Muscle layer of duodenum (tissue), 2 donors: ENCODE data around the gene COL18A1.

Experiments used
- H3K27ac ChIP-seq: one replicate; pipeline ENCODE4 v1.7.0; 2013; ENCODE audit warnings: mild to moderate bottlenecking, low read length
- H3K27me3 ChIP-seq: one replicate; pipeline ENCODE4 v1.7.0; 2013; ENCODE audit warnings: low read depth, mild to moderate bottlenecking, control low read depth, low read length
- H3K36me3 ChIP-seq, 2 donors: one replicate each; pipeline ENCODE4 v1.7.0; 2013; ENCODE audit warnings: low read length in 2 of 2, control low read depth in 1 of 2, mild to moderate bottlenecking in 1 of 2; ENCODE audit not compliant: insufficient read depth in 2 of 2, control insufficient read depth in 1 of 2
- H3K4me1 ChIP-seq, 2 donors: one replicate each; pipeline ENCODE4 v1.7.0; 2013; ENCODE audit warnings: low read length in 2 of 2, mild to moderate bottlenecking in 2 of 2, control low read depth in 1 of 2, moderate library complexity in 1 of 2; ENCODE audit not compliant: insufficient read depth in 2 of 2, control insufficient read depth in 1 of 2
- H3K4me3 ChIP-seq, 2 donors: one replicate each; pipeline ENCODE4 v1.7.0; 2013; ENCODE audit warnings: low read length in 2 of 2, low read depth in 1 of 2, mild to moderate bottlenecking in 1 of 2
- H3K9me3 ChIP-seq, 2 donors: one replicate each; pipeline ENCODE4 v1.7.0; 2013; ENCODE audit warnings: low read length in 2 of 2, control low read depth in 1 of 2, mild to moderate bottlenecking in 1 of 2; ENCODE audit not compliant: control insufficient read depth in 1 of 2
- donor health status: healthy.

Gene COL18A1

GRCh38 chr21:45385549-45386050 lies 19.4 kb upstream of the COL18A1 start:
- H3K27me3 ChIP-seq = no peaks in the 10 kb centered on the region
- no peaks in the 10 kb centered on the region for H3K36me3 ChIP-seq
- peaks cover 0 to 12% of the 10 kb centered on the region in 2 donors for H3K4me1 ChIP-seq
- H3K9me3 ChIP-seq = no peaks in the 10 kb centered on the region
- no peak overlapping the region for H3K4me3 ChIP-seq
- H3K27ac ChIP-seq = no peak overlapping the region

GRCh38 chr21:45386336-45386727 lies 18.6 kb upstream of the COL18A1 start:
- no peak overlapping the region for H3K4me3 ChIP-seq
- H3K4me1 ChIP-seq = peaks cover 0 to 12% of the 10 kb centered on the region in 2 donors
- H3K9me3 ChIP-seq = no peaks in the 10 kb centered on the region
- no peak overlapping the region for H3K27ac ChIP-seq
- H3K36me3 ChIP-seq = no peaks in the 10 kb centered on the region
- H3K27me3 ChIP-seq = no peaks in the 10 kb centered on the region

DNA sequence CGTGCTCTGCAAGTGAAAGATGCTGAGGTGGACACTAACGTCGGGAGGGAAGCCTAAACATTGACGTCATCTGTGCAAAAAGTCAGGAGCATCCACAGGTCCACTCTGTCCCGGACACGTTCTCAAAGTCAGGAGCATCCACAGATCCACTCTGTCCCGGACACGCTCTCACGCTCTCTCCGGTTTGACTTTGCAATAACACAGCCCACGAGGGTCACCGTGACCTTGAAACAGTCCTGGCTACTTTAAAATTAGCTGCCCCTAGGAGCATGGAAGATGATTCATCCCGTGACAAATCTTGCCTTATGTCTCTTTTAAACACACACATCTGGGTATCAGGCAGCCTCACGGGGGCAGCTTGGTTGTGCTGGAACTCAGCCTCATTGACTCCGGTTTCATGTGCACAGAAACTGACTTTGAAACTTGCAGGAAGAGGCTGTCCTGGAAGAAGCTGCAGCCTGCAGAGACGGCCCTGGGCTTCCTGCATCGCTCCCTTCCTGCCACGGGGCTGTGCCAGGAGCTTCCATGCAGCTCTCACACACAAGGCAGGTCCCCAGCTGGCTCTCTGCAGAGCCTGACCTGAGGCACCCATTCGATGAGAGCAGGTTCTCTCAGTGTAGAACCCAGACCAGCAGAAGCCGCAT lies 18.1 kb upstream of the COL18A1 start:
- Histone ChIP-seq H3K27ac (no peak overlapping the region), H3K36me3 (no peaks in the 10 kb centered on the region), H3K9me3 (no peaks in the 10 kb centered on the region), H3K4me1 (peaks cover 0 to 12% of the 10 kb centered on the region in 2 donors), H3K4me3 (no peak overlapping the region), H3K27me3 (no peaks in the 10 kb centered on the region)

DNA sequence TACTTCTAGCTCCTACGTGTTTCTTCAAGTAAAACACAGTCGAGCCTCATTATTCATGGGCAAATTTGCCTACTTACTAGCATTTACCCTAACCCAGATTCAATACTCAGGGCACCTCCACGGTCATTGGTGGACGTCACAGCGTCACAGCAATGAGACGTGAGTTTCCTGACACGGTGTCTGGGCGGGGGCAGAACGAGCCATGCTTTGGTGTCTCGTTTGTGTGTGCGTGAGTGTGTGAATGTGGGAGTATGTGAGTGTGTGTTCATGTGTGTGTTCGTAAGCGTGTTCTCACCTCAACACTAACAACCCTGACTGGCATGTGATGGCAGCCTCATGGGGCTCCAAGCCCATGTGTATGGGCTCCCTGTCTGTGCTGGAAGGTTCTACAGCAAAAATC lies 17.5 kb upstream of the COL18A1 start:
- no peaks in the 10 kb centered on the region for H3K36me3 ChIP-seq
- H3K4me3 ChIP-seq = no peak overlapping the region
- H3K9me3 ChIP-seq = no peaks in the 10 kb centered on the region
- no peaks in the 10 kb centered on the region for H3K27me3 ChIP-seq
- H3K27ac ChIP-seq = no peak overlapping the region
- peaks cover 0 to 12% of the 10 kb centered on the region in 2 donors for H3K4me1 ChIP-seq

- H3K36me3 ChIP-seq = no peaks in the 10 kb centered on the region
- H3K27me3 ChIP-seq = no peaks in the 10 kb centered on the region
- no peak overlapping the region for H3K27ac ChIP-seq
- H3K4me3 ChIP-seq = no peak overlapping the region
- H3K9me3 ChIP-seq = no peaks in the 10 kb centered on the region
- H3K4me1 ChIP-seq = peaks cover 0 to 12% of the 10 kb centered on the region in 2 donors
These were observed 16.9 kb upstream of the COL18A1 start for GRCh38 chr21:45388011-45388521.

- Histone ChIP-seq H3K36me3 (no peaks in the 10 kb centered on the region), H3K9me3 (no peaks in the 10 kb centered on the region), H3K4me3 (no peak overlapping the region), H3K4me1 (peaks cover 0 to 12% of the 10 kb centered on the region in 2 donors), H3K27me3 (no peaks in the 10 kb centered on the region), H3K27ac (no peak overlapping the region)
These were observed 16.2 kb upstream of the COL18A1 start for GRCh38 chr21:45388611-45389296.

GRCh38 chr21:45390121-45390751 lies 14.7 kb upstream of the COL18A1 start:
- Histone ChIP-seq H3K27me3 (no peaks in the 10 kb centered on the region), H3K27ac (no peak overlapping the region), H3K4me1 (peaks cover 0 to 12% of the 10 kb centered on the region in 2 donors), H3K36me3 (no peaks in the 10 kb centered on the region), H3K9me3 (no peaks in the 10 kb centered on the region), H3K4me3 (no peak overlapping the region)

- Histone ChIP-seq H3K36me3 (no peaks in the 10 kb centered on the region), H3K27ac (no peak overlapping the region), H3K9me3 (no peaks in the 10 kb centered on the region), H3K4me1 (peaks cover 0 to 12% of the 10 kb centered on the region in 2 donors), H3K27me3 (no peaks in the 10 kb centered on the region), H3K4me3 (no peak overlapping the region)
These were observed 13.9 kb upstream of the COL18A1 start for GRCh38 chr21:45390831-45391742.

DNA sequence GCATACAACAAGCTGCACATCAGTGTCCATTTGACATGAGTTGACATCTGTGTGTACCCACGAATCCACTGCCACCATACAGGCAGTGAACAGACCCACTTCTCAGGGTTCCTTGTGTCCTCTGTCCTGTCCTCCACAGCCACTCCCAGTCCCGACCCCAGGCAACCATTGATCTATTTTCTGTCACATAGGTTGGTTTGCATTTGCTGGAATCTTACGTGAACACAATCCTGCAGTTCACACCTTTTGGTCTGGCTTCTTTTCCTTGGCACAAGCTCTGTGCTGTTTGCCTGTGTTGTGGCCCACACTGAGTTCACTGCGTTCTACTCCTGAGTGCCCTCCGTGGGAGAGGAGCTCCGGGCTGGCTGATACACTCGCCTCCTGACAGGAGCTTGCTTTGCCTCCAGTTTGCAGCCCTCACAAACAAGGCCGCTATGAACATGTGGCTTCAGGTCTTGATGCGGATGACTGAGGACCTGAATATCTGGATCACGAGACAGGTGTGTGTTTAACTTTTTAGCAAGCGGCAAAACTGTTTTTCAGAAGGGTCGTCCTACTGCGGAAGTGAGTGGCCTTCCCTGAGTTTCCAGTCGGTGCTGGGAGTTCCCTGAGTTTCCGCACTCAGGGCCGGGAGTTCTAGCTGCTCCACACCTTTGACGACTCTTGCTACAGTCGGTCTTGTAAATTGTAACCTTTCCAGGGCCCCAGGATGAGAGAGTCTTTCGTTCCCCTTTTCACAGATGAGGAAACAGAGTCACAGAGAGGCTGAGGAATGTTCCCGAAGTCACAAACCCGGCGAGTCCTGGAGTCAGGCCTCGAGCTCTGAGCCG lies 13.0 kb upstream of the COL18A1 start:
- Histone ChIP-seq H3K27ac (no peak overlapping the region), H3K4me1 (peaks cover 0 to 5% of the 10 kb centered on the region in 2 donors), H3K4me3 (no peak overlapping the region), H3K27me3 (no peaks in the 10 kb centered on the region), H3K36me3 (no peaks in the 10 kb centered on the region), H3K9me3 (no peaks in the 10 kb centered on the region)

DNA sequence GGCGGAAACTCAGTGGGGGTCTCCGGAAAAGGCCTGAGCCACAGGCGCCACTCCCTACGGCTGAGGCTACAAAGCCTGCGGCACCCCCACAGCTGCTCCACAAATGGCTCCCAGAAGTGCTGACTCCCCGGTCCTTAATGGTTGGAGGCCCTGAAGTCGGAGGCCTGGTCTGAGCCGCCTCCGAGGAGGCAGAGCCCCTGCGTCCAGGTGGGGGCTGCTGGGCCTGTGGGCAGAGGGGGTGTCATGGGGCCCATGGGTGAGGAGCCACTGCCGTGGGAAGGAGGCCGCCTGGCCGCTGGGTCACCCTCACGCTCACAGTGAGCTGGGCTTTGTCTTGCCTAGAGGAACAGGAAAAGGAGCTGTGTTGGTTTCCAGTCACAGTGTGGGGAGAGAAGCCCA lies 12.4 kb upstream of the COL18A1 start:
- Histone ChIP-seq H3K9me3 (no peaks in the 10 kb centered on the region), H3K27me3 (no peaks in the 10 kb centered on the region), H3K4me1 (no peaks in the 10 kb centered on the region), H3K4me3 (no peak overlapping the region), H3K36me3 (no peaks in the 10 kb centered on the region), H3K27ac (no peak overlapping the region)
